Ammon's horn (tissue), 1 donor: Measurements from ENCODE around the gene SH3GL2.

Source experiments
- DNase-seq: peaks from one replicate; pipeline ENCODE4 v3.0.0-alpha.2; 2016; ENCODE audit warnings: low spot score

Gene SH3GL2

GRCh38 chr9:17813798-17814197, 234.9 kb downstream of the SH3GL2 start:
- DNase-seq, result no peak

- no peak for DNase-seq
These were observed 237.7 kb downstream of the SH3GL2 start for GRCh38 chr9:17816431-17817027.

- no peak for DNase-seq
These were observed 245.3 kb downstream of the SH3GL2 start for GRCh38 chr9:17824191-17824590.

- no peak for DNase-seq
These were observed 245.9 kb downstream of the SH3GL2 start for GRCh38 chr9:17824616-17825264.

GRCh38 chr9:17825265-17825659, 246.4 kb downstream of the SH3GL2 start:
- DNase-seq, result no peak

- DNase-seq, result no peak
These were observed 250.2 kb downstream of the SH3GL2 start for GRCh38 chr9:17829064-17829463.

- no peak for DNase-seq
These were observed 251.0 kb downstream of the SH3GL2 start for GRCh38 chr9:17829812-17830385.

- no peak for DNase-seq
These were observed 253.9 kb downstream of the SH3GL2 start for GRCh38 chr9:17832812-17833211.

GRCh38 chr9:17833846-17834245, 255.0 kb downstream of the SH3GL2 start:
- DNase-seq, result no peak

- DNase-seq, result no peak
These were observed 259.1 kb downstream of the SH3GL2 start for GRCh38 chr9:17837965-17838364.

GRCh38 chr9:17839776-17840175, 260.9 kb downstream of the SH3GL2 start:
- DNase-seq, result no peak

GRCh38 chr9:17843236-17843635, 264.4 kb downstream of the SH3GL2 start:
- no peak for DNase-seq
